CD4-positive, alpha-beta T cell treated with Interferon gamma for 1 hour (primary cell): ENCODE data around the gene ST6GALNAC2.
"Not testable (repeated sequence)": the region's sequence is repeated elsewhere in the genome, so short reads cannot be mapped to it uniquely, and the experiment has no call there.

Experiments used
- DNase-seq: peaks from one replicate; pipeline ENCODE4 v3.0.0-alpha.2; 2020

The ST6GALNAC2 gene

DNA sequence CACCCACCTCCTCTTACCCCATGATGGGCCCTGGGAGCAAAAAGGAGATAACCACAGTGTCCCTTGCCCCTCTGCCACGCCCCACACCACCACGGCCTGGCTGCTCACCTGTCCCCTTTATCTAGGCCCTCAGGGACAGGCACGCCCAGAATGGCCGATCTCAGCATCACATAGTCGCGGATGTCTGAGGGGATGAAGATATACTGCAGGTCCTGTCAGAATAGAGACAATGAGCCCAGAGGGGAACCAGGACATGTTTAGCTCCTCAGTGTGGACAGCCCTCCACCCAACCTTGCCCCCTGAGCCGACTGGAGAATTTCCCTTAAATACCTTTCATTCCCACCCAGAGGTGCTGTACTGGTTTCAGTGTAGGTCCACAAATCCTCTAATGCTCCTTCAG, 15.2 kb downstream of the ST6GALNAC2 start:
- no peak for DNase-seq

DNA sequence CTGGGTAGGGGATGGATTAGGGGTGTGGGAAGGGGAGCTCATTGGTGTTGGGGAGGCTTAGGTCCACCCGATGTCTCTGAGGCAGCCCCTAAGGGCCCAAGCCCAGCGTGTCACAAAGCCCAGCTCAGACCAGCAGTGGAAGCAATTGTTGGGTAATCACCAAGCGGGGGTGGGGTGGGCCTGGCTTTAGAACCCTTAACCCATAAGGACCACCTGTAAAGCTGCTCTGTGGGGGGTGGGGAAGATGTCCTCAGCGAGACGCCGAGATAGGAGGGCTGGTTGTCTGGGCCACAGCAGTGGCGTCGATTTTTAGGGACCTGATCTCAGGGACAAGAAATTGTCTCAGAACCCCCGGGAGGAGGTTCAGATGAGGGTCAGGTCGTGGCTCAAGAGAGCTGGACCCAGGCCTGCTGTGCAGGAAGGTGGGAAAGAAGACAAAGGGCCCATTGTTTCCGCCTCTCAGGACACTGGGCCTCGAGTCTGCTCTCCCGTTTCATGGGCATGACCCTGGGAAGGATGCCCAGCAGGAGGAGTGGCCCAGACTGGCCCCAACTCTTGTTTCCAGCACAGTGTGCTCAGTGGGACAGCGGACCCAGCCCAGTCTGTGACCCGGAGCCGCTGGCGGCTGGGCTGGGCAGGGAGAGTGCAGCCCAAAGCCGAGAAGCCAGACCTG, 15.9 kb downstream of the ST6GALNAC2 start:
- no peak for DNase-seq

DNA sequence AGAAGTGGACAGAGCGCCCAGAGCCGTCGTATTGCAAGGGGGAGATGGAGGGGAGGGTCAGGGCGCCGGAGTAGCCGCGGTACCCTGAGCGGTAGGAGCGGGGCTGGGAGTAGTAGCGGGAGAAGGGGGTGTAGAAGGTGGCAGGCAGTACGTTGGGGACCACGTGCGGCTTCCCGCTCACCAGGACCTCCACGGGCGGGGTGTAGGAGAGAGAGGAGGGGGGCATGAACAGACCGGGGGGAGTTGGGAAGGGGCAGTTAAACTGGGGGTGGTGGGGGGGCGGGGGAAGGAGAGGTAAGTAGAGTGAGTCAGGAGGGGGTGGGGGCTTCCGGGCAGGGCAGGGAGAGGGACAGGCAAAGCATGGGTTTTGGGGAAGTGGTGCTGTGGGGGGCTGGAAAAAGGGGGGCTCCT, 16.8 kb downstream of the ST6GALNAC2 start:
- DNase-seq, result no peak

- peak; percentile 22 for DNase-seq
Observed at GRCh38 chr17:76567634-76568432, 17.8 kb downstream of the ST6GALNAC2 start.

DNA sequence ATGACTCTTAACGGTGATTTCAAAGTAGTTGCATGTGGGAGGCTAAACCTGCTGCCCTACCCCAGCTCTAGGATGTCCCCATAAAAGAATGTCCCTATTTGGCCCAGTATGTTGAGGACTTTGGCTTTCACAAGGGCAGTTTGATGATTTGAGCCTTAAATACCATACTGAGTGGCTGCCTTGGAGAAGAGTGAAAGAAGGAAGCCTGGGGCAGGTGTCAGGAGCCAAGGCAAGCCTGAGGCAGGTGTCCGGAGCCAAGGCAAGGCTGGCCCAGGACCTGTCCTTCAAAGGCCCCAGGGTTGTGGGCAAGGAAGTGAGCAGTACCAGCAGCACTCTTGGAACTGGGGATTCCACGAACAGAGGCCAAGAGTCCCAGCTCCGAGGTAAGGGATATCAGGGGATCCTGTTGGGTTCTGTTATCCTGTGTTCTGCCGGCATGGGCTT, 18.6 kb downstream of the ST6GALNAC2 start:
- DNase-seq, result no peak

- DNase-seq, result no peak
Observed at GRCh38 chr17:76566613-76566943, 19.1 kb downstream of the ST6GALNAC2 start.

DNA sequence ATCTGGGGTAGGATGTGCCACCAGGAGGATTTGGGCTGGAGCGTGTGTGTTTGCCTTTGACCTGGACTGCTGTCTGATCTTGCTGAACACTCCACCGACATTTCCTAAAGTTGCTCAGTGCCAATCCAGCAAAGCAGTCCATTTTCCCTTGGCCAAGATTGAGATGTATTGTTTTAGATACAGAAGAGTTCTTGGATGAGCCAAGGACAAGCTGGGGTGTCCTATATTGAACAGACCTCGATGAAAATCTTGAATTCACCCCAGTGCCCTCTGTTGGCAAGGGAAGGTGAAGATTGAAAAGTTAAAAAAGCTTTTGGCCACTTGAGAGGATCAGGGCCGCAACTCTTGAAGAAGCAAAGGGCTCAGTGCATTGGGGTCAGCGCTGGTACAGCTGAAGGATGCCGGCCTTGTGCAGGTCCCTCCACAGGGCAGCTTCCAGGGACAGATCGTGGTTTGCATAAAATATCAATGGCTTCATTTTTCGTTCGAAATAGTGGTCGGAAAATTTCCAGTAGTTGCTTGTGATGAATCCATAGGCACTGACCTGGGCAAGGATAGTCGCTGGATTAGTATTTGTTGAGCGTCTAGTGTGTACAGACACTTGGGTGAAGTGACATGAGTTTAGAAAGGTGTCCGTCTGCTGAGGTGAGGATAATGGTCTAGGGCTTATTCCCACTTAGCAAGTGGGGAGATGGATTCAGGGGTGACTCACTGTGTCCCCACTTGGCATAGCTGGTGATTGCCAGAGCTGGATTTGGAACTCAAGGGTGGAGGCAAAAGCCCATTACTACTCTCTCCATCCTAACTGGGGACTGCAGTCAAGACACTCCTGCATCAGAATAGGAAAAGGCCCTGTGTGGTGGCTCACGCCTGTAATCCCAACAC, 19.7 kb downstream of the ST6GALNAC2 start:
- no peak for DNase-seq

DNA sequence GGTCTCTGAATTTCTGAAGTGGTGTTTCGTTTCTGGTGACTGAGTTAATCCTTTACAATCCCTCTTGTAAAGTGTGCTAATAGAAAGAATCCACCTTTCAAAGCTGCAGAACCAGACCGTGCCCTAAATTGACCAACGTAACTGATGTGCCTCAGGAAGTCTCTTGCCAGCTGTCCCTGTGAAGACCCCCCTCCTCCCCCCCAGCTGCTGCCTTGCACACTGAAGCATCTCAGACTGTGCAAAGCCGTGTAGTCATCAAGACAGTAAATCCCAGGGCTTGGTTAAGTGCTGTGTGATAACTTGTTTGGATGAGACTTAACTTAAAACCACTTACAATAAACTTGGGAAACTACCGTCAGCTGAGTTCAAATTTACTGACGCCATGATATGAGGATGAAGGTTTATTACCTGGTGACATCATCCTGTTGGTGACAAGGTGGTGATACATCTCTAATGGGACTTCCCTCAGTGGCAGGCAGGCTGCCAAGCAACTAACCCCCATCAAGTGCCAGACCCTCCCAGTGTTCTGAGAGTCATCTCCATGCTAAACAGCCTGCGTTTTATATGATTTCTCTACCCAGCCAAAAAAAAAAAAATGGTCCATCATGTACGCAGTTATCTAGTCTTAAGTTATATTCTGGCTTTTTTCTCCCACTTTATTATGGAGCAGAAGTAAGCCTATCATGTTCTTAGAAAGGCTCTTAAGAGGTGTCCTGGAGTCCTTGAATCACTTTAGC, 20.5 kb downstream of the ST6GALNAC2 start:
- not testable (repeated sequence) for DNase-seq

- not testable (repeated sequence) for DNase-seq
Observed at GRCh38 chr17:76563359-76563758, 22.3 kb downstream of the ST6GALNAC2 start.

- DNase-seq, result no peak
Observed at GRCh38 chr17:76562734-76563148, 22.9 kb downstream of the ST6GALNAC2 start.

GRCh38 chr17:76561799-76562268, 23.8 kb downstream of the ST6GALNAC2 start:
- no peak for DNase-seq

DNA sequence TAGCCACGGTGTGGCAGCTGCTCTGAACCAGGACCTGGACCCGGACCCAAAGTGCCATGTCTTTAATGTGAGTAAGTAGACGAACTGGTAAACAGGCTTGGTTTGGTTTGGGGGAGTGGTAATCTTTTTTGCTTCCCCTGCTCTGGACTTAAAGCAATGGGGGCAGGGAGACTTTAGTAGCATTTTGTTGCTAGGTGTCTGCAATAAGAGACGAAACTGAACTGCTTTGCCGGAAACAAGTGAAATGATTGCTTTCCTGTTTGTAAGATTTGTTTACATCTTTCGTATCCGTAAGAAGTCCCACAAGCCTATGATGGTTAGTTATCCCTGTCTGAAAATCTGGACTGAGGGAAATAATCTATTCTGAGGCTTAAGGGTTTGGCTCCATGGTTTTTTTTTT, 24.3 kb downstream of the ST6GALNAC2 start:
- no peak for DNase-seq

- DNase-seq, result no peak
Observed at GRCh38 chr17:76560877-76561221, 24.8 kb downstream of the ST6GALNAC2 start.

GRCh38 chr17:76560036-76560876, 25.4 kb downstream of the ST6GALNAC2 start:
- no peak for DNase-seq

DNA sequence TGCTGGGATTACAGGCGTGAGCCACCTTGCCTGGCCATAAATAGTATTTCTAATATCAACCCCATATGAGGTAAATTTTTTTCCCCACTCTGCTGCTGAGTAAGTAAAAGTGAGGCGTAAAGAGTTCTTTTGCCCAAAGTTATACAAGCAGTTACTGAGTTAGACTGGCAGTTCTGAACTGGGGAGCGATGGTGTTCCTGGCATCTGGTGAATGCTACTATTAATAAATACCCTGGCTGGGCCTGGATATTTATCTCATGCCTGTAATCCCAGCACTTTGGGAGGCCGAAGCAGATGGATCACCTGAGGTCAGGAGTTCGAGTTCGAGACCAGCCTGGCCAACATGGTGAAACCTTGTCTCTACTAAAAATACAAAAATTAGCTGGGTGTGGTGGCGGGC, 26.2 kb downstream of the ST6GALNAC2 start:
- DNase-seq, result not testable (repeated sequence)

- no peak for DNase-seq
Observed at GRCh38 chr17:76558198-76559095, 27.2 kb downstream of the ST6GALNAC2 start.

- peak; percentile 95 for DNase-seq
Observed at GRCh38 chr17:76557368-76558197, 28.1 kb downstream of the ST6GALNAC2 start.

DNA sequence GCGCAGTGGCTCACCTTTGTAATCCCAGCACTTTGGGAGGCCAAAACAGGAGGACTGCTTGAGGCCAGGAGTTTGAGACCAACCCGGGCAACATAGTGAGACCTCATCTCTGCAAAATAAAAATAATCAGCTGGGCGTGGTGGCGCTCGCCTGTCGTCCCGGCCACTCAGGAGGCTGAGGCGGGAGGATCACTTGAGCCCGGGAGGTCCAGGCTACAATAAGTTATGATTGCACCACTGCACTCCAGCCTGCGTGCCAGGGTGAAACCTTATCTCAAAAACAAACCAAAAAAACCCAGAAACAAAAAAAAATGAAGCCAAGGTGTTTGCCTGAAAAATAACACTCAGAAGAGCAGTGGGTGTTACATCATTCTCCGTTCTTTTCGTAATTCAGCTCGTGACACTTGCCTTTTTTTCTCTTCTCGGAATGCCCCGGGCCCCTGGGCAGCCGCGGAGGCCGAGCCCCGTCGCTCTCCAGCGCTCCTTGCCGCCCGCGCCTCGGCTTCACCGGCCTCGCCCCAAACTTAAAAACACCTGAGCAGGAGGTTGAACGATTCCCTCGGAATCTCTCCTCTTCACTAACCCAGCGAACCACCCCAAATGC, 28.8 kb downstream of the ST6GALNAC2 start:
- DNase-seq, result peak; percentile 61

- DNase-seq, result no peak
Observed at GRCh38 chr17:76554131-76554530, 31.5 kb downstream of the ST6GALNAC2 start.
